ENCODE measurements around the gene CYB5R3.
"Not testable (repeated sequence)": the region's sequence is repeated elsewhere in the genome, so short reads cannot be mapped to it uniquely, and the experiment has no call there.

CYB5R3 gene

DNA sequence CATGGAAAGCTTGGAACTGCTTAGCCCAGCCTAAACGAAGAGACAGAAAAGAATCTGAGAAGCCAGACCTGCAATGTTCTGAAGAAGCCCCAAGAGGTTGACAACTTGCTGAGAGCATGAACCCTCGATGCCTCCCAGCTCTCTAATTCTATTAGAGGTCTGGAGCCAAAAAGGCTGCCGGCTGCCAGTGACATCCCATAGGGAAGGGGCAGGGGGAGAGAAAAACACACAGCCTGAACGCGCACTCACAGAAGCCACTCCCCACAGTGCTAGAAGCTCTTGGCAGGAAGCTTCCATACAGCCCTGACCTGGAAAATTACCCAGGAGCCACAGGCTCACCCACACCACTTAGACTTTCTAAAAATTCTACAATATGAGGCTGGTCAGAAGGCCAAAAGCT lies 52.9 kb downstream of the CYB5R3 start:
- no peak for DNase-seq

DNA sequence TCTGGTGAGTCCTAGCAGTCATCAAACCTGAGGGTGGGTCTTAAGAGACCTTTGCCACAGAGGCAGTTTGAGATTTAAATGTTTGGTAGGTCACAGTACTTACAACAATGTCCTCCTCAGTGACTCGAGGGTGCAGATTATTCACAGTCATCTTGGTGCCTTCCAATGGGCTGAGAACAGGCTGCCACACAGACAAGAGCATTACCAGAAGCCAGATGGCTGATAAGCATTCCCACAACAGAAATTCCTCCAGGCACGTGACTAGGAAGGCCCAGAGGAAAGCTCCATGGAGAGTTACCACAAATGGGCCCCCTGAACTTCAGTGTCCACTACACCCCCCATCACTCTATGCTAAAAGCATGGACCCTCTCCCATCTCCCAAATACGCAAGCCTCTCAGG lies 53.8 kb downstream of the CYB5R3 start:
- no peak for DNase-seq

DNA sequence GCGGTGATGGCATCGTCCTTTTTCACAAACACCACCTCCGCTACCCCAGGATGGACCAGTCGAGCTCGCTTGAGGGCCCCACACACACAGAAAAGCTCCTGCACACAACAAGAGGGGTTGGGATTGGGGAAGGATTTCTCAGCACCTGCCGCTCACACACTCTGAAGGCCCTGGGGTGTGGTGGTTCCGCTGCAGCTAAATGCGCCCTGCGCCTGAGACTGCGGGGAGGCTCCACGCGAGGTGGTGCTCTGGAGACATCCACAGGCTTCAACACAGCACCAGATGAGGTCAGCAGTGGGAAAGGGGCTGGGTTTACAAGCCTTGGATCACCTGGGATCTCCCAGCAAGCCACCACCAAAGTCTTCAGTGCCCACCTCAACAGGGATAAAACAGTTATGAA lies 57.2 kb downstream of the CYB5R3 start:
- DNase-seq = no peak

- DNase-seq = no peak
Measured at GRCh38 chr22:42587588-42588175, 61.5 kb downstream of the CYB5R3 start.

- no peak for DNase-seq
Measured at GRCh38 chr22:42586381-42586780, 62.8 kb downstream of the CYB5R3 start.

GRCh38 chr22:42585096-42585495 lies 64.1 kb downstream of the CYB5R3 start:
- no peak for DNase-seq

GRCh38 chr22:42584364-42584940 lies 64.7 kb downstream of the CYB5R3 start:
- DNase-seq = no peak

DNA sequence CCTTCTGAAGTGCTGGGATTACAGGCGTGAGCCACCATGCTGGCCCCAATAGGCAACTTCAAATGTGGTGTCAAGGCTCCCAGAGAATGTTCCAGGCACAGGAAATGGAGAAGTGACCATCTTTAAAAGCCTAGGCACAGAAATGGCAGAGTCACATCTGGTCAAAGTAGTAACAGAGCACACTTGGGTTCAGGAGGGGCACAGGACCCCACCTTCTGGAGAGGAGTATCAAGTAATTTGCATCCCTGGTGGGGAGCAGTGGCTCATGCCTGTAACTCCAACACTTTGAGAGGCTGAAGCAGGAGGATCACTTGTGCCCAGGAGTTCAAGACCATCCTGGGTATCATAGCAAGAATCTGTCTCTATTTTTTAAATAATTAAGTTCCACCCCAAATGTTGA lies 66.2 kb downstream of the CYB5R3 start:
- DNase-seq = no peak

DNA sequence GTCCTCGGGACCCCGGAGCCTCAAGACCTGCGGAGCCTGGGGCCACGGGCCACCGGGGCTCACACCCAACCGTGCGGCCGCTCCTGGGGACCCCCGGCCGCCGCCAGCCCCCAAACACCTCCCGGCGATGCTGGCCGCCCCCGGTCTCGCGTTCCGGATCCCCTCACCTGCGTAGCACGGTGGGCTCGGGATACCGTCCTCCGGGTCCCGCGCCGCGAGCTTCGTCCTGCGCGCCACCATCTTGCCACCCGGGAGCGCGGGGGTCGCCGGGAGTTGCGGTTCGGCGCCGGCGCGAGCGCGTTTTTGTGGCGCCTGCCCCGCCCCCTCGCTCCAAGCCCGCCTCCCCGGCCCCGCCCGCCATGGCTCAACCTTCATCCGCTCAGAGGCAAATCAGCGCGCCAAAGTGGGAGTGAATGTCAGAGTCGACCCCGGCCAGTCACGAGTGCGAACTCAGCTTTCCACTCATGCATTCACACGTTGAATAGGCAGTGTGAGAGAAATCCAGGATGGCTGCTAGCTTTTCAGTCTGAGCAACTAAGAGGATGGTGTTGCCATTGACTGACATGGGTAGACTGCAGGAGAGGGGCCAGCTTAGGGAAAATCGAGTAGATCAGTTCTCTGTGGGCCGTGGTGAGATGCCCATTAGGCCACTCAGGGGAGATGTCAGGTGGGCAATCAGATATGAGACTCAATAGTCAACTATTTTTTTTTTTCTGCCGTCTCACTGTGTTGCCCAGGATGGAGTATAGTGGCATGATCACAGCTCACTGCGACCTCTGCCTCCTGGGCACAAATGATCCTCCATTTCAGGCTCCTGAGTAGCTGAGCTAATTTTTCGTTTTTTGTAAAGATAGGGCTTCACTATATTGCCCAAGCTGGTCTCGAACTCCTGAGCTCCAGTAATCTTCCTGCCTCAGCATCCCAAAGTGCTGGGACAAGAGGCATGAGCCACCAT lies 67.2 kb downstream of the CYB5R3 start:
- DNase-seq = peak; percentile 87

GRCh38 chr22:42581194-42581761 lies 67.9 kb downstream of the CYB5R3 start:
- DNase-seq = not testable (repeated sequence)

- not testable (repeated sequence) for DNase-seq
Measured at GRCh38 chr22:42580040-42580439, 69.2 kb downstream of the CYB5R3 start.

DNA sequence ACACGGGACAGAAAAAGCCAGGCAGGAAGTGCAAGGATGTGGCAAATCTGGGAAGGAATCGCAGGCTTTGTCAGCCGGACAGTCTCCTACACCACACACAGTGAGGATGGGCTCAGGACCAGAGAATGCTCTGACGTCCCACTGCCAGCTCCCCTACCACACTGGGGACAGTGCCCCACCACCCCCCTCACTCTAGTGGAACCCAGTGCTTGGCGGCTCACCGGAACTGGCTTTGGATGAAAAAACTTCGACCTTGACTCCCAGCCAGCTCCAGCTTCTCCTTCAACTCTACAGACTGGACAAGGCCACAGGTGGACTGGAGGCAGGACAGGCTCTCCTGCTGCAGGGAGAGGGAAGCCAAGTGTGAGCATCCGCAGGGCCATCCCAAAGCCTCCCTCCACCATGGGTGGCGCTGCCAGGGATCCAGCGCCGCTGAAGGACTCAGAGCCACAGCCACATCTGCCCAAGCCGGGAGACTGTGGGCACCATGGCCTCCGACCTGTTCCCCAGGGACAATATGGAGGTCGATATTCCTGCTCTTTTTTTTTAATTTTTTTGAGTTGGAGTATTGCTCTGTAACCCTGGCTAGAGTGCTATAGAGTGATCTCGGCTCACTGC lies 71.5 kb downstream of the CYB5R3 start:
- no peak for DNase-seq

GRCh38 chr22:42577141-42577540 lies 72.1 kb downstream of the CYB5R3 start:
- DNase-seq = not testable (repeated sequence)

DNA sequence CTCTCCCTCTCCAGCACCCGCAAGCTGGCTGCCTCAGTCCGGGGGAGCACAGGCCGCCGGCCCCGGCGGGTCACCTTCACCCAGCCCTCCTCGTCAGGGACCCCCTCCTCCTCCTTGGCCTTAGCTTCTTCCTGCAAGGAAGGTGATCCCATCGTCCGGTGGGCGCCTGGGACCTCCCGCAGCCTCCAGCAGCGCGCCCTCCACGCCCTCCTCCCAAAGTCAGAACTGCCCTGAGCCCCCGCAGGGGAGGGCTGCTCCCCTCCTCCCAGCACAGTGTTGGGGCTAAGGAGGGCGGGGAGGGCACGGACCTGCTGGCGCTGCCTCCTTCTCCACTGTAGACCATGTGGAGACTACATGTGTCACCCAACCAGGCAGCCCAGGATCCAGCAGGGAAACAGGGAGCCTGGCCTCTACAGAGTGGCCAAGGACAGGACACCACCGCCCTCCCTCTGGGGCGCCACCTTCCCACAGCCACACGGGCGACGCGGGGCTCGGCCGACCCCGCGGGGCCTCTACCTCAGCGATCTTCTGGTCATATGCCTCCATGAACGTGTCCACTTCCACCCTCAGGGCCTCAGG lies 73.1 kb downstream of the CYB5R3 start:
- not testable (repeated sequence) for DNase-seq

DNA sequence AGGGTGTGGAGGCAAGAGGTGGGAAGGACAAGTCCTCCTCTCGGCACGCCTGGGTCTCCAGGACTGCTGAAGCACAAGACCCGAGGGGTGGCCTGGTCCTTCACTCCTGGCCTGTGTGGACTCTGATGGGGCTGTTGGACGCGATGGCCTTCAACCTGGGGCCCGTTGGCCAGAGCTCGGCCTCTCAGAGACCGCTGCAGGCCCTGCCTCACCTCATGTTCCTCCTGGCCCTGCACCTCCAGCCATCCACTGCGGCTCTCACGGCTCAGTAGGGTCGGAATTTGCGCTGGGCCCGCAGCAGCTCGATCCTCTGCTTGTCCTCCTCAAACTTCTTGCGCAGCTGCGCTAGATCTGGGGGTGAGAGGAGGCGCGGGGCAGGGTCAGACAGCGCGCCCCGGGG lies 74.7 kb downstream of the CYB5R3 start:
- not testable (repeated sequence) for DNase-seq

DNA sequence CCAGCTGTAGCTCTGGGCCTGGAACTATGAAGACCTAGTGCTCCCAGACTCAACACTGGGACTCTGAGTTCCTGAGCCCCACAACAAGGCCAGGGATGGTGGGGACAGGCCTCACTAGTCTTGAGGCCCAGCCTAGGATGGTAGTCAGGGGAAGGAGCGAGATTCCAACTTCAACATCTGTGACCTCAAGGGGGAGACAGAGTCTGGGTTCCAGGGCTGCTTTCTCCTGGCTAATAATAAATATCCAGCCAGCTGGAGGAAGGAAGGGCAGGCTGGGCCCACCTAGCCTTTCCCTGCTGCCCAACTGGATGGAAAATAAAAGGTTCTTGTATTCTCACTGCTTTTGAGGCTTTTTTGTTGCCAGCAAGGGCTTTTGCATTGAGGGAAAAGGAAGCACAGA lies 75.1 kb downstream of the CYB5R3 start:
- DNase-seq = not testable (repeated sequence)

DNA sequence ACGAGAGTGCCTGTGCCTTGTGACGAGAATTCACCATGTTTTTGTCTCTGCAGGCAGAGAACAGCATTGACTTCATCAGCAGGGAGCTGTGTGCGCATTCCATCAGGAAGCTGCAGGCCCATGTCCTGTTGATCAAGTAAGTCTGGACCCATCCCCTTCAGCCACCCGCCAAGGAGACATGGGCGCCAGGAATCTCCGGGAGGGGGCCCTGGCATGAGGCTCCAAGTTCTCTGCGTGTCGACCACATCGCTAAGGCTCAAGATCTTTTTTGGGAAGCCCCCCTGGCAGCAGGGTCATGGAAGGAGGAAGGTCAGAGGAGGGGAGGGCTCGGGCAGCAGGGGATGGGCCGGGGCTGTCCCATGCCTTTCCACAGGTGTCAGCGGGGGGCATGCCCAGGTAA lies 78.1 kb downstream of the CYB5R3 start:
- DNase-seq = not testable (repeated sequence)

GRCh38 chr22:42570580-42570979 lies 78.6 kb downstream of the CYB5R3 start:
- DNase-seq = not testable (repeated sequence)

- DNase-seq = not testable (repeated sequence)
Measured at GRCh38 chr22:42567950-42568349, 81.2 kb downstream of the CYB5R3 start.
